Prostate gland (tissue), 2 donors: Measurements from ENCODE around the gene MYBL2. TPM values are rescaled to one million over a fixed set of nuclear protein-coding genes. Genes with fewer than 3 reads are reported as not detected.

Source experiments
- DNase-seq: peaks from one replicate; pipeline ENCODE4 v3.0.0-alpha.2; 2019; ENCODE audit warnings: low spot score
- H3K27ac ChIP-seq, 2 donors: fragments of 200-600 bp; sonication (generic); 2 replicates each; pipeline ENCODE4 v1.5.1; 2017 to 2019
- H3K27me3 ChIP-seq: fragments of 200-600 bp; sonication (generic); replicated peaks from 2 replicates; pipeline ENCODE4 v1.5.1; 2019; ENCODE audit not compliant: insufficient read depth
- H3K36me3 ChIP-seq, 2 donors: fragments of 200-600 bp; sonication (generic); 1 replicate in 1 of 2; 2 replicates in 1 of 2; pipeline versions ENCODE4 v1.5.1 to v1.8.1; 2017 to 2019
- H3K4me1 ChIP-seq: fragments of 200-600 bp; sonication (generic); replicated peaks from 2 replicates; pipeline ENCODE4 v1.5.1; 2019
- H3K4me3 ChIP-seq, 2 donors: fragments of 200-600 bp; sonication (generic); 2 replicates each; pipeline ENCODE4 v1.5.1; 2017 to 2019
- H3K9me3 ChIP-seq: fragments of 200-600 bp; sonication (generic); 2 replicates; pipeline ENCODE4 v1.5.1; 2017
- CTCF ChIP-seq, 4 experiments: fragments of 200-600 bp in 2 of 4; fragments of 450-650 bp in 2 of 4; sonication (generic) in 2 of 4; IDR thresholded peaks; 1 replicate in 3 of 4; 2 replicates in 1 of 4; pipeline ENCODE4 v1.5.1; 2016 to 2019; ENCODE audit warnings: antibody characterized with exemption in 4 of 4, mild to moderate bottlenecking in 2 of 4, moderate library complexity in 2 of 4
- POLR2A ChIP-seq: fragments of 450-650 bp; IDR thresholded peaks from one replicate; pipeline ENCODE4 v1.6.1; 2016; ENCODE audit warnings: antibody characterized with exemption, mild to moderate bottlenecking
- POLR2AphosphoS5 ChIP-seq: sonication (generic); formaldehyde crosslinking; IDR thresholded peaks from one replicate; pipeline ENCODE4 v1.6.1; 2017; ENCODE audit warnings: antibody characterized with exemption
- WGBS: methylation state at CpG from one replicate; pipeline ENCODE4 v1.1.5; 2018; 5-methylcytosine and 5-hydroxymethylcytosine counted together
- intact Hi-C: fragments of 100-400 bp; cut with DNase I; formaldehyde crosslinking; loops from one replicate; pipeline ENCODE4 v1.14.2; 2022
- total RNA-seq, 2 donors: library from RNA; depleted of rRNA; stranded (reverse); fragments of >200 nt; gene quantifications; one replicate each; pipeline ENCODE4 v1.1.0, GENCODE V29; 2016

The MYBL2 gene
- total RNA-seq, 2 donors from 2014 or later: 0.36 to 11.6 TPM

- intact Hi-C loops: no loop called here
- no peaks in the 10 kb centered on the region for H3K4me1 ChIP-seq
- no peak for DNase-seq
- no peak overlapping the region for H3K27ac ChIP-seq
- H3K27me3 ChIP-seq: no peaks in the 10 kb centered on the region
- H3K36me3 ChIP-seq: no peaks in the 10 kb centered on the region
- no peak overlapping the region for H3K4me3 ChIP-seq
- TF ChIP-seq POLR2A: no peak
- TF ChIP-seq CTCF (IDR thresholded peaks at IDR 0.05): no peak
- TF ChIP-seq POLR2AphosphoS5: no peak
- WGBS: 86% methylated on average over 3 of the region's 3 CpGs
- no peaks in the 10 kb centered on the region for H3K9me3 ChIP-seq
Measured at GRCh38 chr20:43723735-43724134, 56.8 kb downstream of the MYBL2 start.

- DNase-seq: no peak
- Histone ChIP-seq H3K4me1 (no peaks in the 10 kb centered on the region), H3K36me3 (no peaks in the 10 kb centered on the region), H3K27ac (no peak overlapping the region), H3K27me3 (no peaks in the 10 kb centered on the region), H3K4me3 (no peak overlapping the region), H3K9me3 (no peaks in the 10 kb centered on the region)
- WGBS: 92% methylated on average over 5 of the region's 5 CpGs
- TF ChIP-seq POLR2A: no peak
- no peak for TF ChIP-seq POLR2AphosphoS5
- no peak for TF ChIP-seq CTCF (IDR thresholded peaks at IDR 0.05)
- intact Hi-C loops: no loop called here
Measured at GRCh38 chr20:43724383-43724782, 57.5 kb downstream of the MYBL2 start.

GRCh38 chr20:43725666-43726065, 58.8 kb downstream of the MYBL2 start:
- H3K27ac ChIP-seq: no peak overlapping the region
- no peaks in the 10 kb centered on the region for H3K27me3 ChIP-seq
- H3K36me3 ChIP-seq: no peaks in the 10 kb centered on the region
- no peaks in the 10 kb centered on the region for H3K9me3 ChIP-seq
- intact Hi-C loops: no loop called here
- H3K4me1 ChIP-seq: no peaks in the 10 kb centered on the region
- DNase-seq: no peak
- WGBS: 93% methylated on average over 2 of the region's 2 CpGs
- no peak overlapping the region for H3K4me3 ChIP-seq
- TF ChIP-seq CTCF (IDR thresholded peaks at IDR 0.05): no peak
- no peak for TF ChIP-seq POLR2AphosphoS5
- no peak for TF ChIP-seq POLR2A

GRCh38 chr20:43726333-43726732, 59.4 kb downstream of the MYBL2 start:
- H3K27me3 ChIP-seq: no peaks in the 10 kb centered on the region
- H3K4me1 ChIP-seq: no peaks in the 10 kb centered on the region
- TF ChIP-seq POLR2AphosphoS5 (no peak), CTCF (IDR thresholded peaks at IDR 0.05) (no peak), POLR2A (no peak)
- no peak for DNase-seq
- intact Hi-C loops: no loop called here
- no peak overlapping the region for H3K27ac ChIP-seq
- no peaks in the 10 kb centered on the region for H3K9me3 ChIP-seq
- H3K4me3 ChIP-seq: no peak overlapping the region
- H3K36me3 ChIP-seq: no peaks in the 10 kb centered on the region
- WGBS: 81% methylated on average over 10 of the region's 10 CpGs

GRCh38 chr20:43726811-43727338, 60.0 kb downstream of the MYBL2 start, which contains the start of gene GTSF1L:
TSS of gene GTSF1L (minus strand) at chr20:43727002. CDS start at chr20:43726694, 308 bp downstream.
- no peaks in the 10 kb centered on the region for H3K27me3 ChIP-seq
- H3K4me1 ChIP-seq: no peaks in the 10 kb centered on the region
- no peak for DNase-seq
- no peaks in the 10 kb centered on the region for H3K9me3 ChIP-seq
- H3K4me3 ChIP-seq: no peak within 1 kb of the TSS
- intact Hi-C loops: no loop called here
- 82% methylated on average over 11 of the region's 11 CpGs for WGBS
- no peaks in the 10 kb centered on the region for H3K36me3 ChIP-seq
- TF ChIP-seq CTCF (IDR thresholded peaks at IDR 0.05) (no peak), POLR2AphosphoS5 (no peak), POLR2A (no peak)
- no peak within 1 kb of the TSS for H3K27ac ChIP-seq
